HepG2 (cell line): ENCODE results near the gene SLC39A1. TPM values are rescaled to one million over a fixed set of nuclear protein-coding genes. Genes with fewer than 3 reads are reported as not detected.

Experiments used
- CREB1 ChIP-seq, 2 experiments: fragments of 450-650 bp in 1 of 2; IDR thresholded peaks; 2 replicates each; pipeline ENCODE4 v1.6.1; 2016 to 2017; ENCODE audit warnings: control low read depth in 1 of 2, mild to moderate bottlenecking in 1 of 2, missing compliant biosample characterization in 1 of 2, missing genetic modification characterization in 1 of 2
- HCFC1 ChIP-seq: fragments of 150-350 bp; IDR thresholded peaks from 2 replicates; pipeline ENCODE4 v1.6.1; 2014; ENCODE audit warnings: low read depth, low read length
- HINFP ChIP-seq: sonication (generic); formaldehyde crosslinking; IDR thresholded peaks from 2 replicates; pipeline ENCODE4 v1.4.0; 2020; ENCODE audit warnings: low read depth, mild to moderate bottlenecking, missing genetic modification reagents
- HNF1B ChIP-seq: sonication (generic); formaldehyde crosslinking; IDR thresholded peaks from 2 replicates; pipeline ENCODE4 v1.5.1; 2020; ENCODE audit warnings: mild to moderate bottlenecking, moderate library complexity, missing genetic modification reagents
- HNF4G ChIP-seq, 2 experiments: sonication (generic) in 1 of 2; formaldehyde crosslinking in 1 of 2; IDR thresholded peaks; 2 replicates each; pipeline versions ENCODE4 v1.4.0 to v1.6.1; 2011 to 2020; ENCODE audit warnings: borderline replicate concordance in 2 of 2, low read depth in 2 of 2, mild to moderate bottlenecking in 2 of 2, low read length in 1 of 2, missing genetic modification reagents in 1 of 2, moderate library complexity in 1 of 2
- KLF9 ChIP-seq: IDR thresholded peaks from 2 replicates; pipeline ENCODE4 v1.6.1; 2016; ENCODE audit warnings: low read depth
- NCOA5 ChIP-seq: sonication (generic); formaldehyde crosslinking; IDR thresholded peaks from 2 replicates; pipeline ENCODE4 v1.4.0; 2020; ENCODE audit warnings: missing genetic modification reagents
- NFAT5 ChIP-seq: sonication (generic); formaldehyde crosslinking; IDR thresholded peaks from 2 replicates; pipeline ENCODE4 v1.4.0; 2020; ENCODE audit warnings: missing genetic modification reagents
- NFKBIZ ChIP-seq: IDR thresholded peaks from 2 replicates; pipeline ENCODE4 v1.6.1; 2018; ENCODE audit warnings: missing genetic modification reagents, missing compliant biosample characterization
- PITX1 ChIP-seq: sonication (generic); formaldehyde crosslinking; IDR thresholded peaks from 2 replicates; pipeline ENCODE4 v1.5.1; 2020; ENCODE audit warnings: mild to moderate bottlenecking, missing genetic modification reagents
- POGZ ChIP-seq: sonication (generic); formaldehyde crosslinking; IDR thresholded peaks from 2 replicates; pipeline ENCODE4 v1.4.0; 2020; ENCODE audit warnings: mild to moderate bottlenecking, missing genetic modification reagents
- RBFOX2 ChIP-seq: fragments of 200-400 bp; formaldehyde crosslinking; IDR thresholded peaks from 2 replicates; pipeline ENCODE4 v1.6.1; 2017; ENCODE audit warnings: low read depth, mild to moderate bottlenecking, low read length
- SALL2 ChIP-seq: sonication (generic); formaldehyde crosslinking; IDR thresholded peaks from 2 replicates; pipeline ENCODE4 v1.8.1; 2023; ENCODE audit warnings: mild to moderate bottlenecking, missing genetic modification reagents, inconsistent platforms
- TEAD3 ChIP-seq: optimal IDR thresholded peaks from 2 replicates; pipeline ENCODE3; 2016; ENCODE audit warnings: borderline replicate concordance
- TRIM24 ChIP-seq: sonication (generic); formaldehyde crosslinking; IDR thresholded peaks from 2 replicates; pipeline ENCODE4 v1.8.0; 2022; ENCODE audit warnings: mild to moderate bottlenecking, missing genetic modification reagents
- XRCC5 ChIP-seq: fragments of 200-400 bp; formaldehyde crosslinking; optimal IDR thresholded peaks from 2 replicates; pipeline ENCODE3; 2017; ENCODE audit warnings: mild to moderate bottlenecking, low read length
- ZC3H13 ChIP-seq: sonication (generic); formaldehyde crosslinking; IDR thresholded peaks from 2 replicates; pipeline ENCODE4 v1.8.1; 2023; ENCODE audit warnings: mild to moderate bottlenecking, missing genetic modification reagents, moderate library complexity
- ZIK1 ChIP-seq: sonication (generic); formaldehyde crosslinking; IDR thresholded peaks from 2 replicates; pipeline ENCODE4 v1.5.0; 2020; ENCODE audit warnings: mild to moderate bottlenecking, low read depth, missing genetic modification reagents, borderline replicate concordance
- ZNF501 ChIP-seq: sonication (generic); formaldehyde crosslinking; IDR thresholded peaks from 2 replicates; pipeline ENCODE4 v1.5.1; 2020; ENCODE audit warnings: mild to moderate bottlenecking, moderate library complexity, missing genetic modification reagents
- ZNF530 ChIP-seq: sonication (generic); formaldehyde crosslinking; IDR thresholded peaks from 2 replicates; pipeline ENCODE4 v1.5.0; 2020; ENCODE audit warnings: low read depth, mild to moderate bottlenecking, missing genetic modification reagents
- ZNF644 ChIP-seq: IDR thresholded peaks from 2 replicates; pipeline ENCODE4 v1.6.1; 2016; ENCODE audit warnings: low read depth
- polyA plus RNA-seq, 8 experiments: library from polyadenylated mRNA; depleted of rRNA in 3 of 8; stranded (reverse) in 7 of 8; unstranded in 1 of 8; fragments of >200 nt; fragmentation: Illumina TruSeq in 4 of 8; extraction: Trizol in 4 of 8; gene quantifications; 2 replicates each; pipeline versions ENCODE4 v1.2.1 to v1.2.3, GENCODE V29; 2011 to 2016; ENCODE audit warnings: low read depth in 4 of 8, missing spikeins in 1 of 8, mixed read lengths in 1 of 8; ENCODE audit not compliant: insufficient read depth in 1 of 8
- total RNA-seq, 5 experiments: library from RNA; depleted of rRNA; stranded (reverse); fragments of >200 nt; fragmentation: Illumina TruSeq; extraction: Trizol; gene quantifications; 2 replicates each; pipeline ENCODE4 v1.2.3, GENCODE V29; 2016; ENCODE audit warnings: low read depth in 1 of 5

Gene SLC39A1
- total and polyA plus RNA-seq, 2 of the 13 experiments (the other 11 are each of a cell fraction or from before 2014, with no cell fraction given), result 71.2 to 78.4 TPM

- TF ChIP-seq HCFC1, result peak; percentile 81
- peak; percentile 46; the same call in 1 of the 2 replicates for TF ChIP-seq ZNF644 (CRISPR knock-in tag)
- peak; percentile 71 for TF ChIP-seq TEAD3
- TF ChIP-seq PITX1 (CRISPR knock-in tag), result peak; percentile 58
- TF ChIP-seq NCOA5 (CRISPR knock-in tag), result no peak
- TF ChIP-seq KLF9 (CRISPR knock-in tag), result 0 out of 2 replicates have a peak, but pooled peaks have one; percentile 61
- TF ChIP-seq ZC3H13, result 0 out of 2 replicates have a peak, but pooled peaks have one; percentile 29
- peak; percentile 78; the same call in 1 of the 2 replicates for TF ChIP-seq HINFP
- peak; percentile 74; the same call in 1 of the 2 replicates for TF ChIP-seq NFKBIZ (CRISPR knock-in tag)
- peak; percentile 87 for TF ChIP-seq SALL2
- TF ChIP-seq NFAT5 (CRISPR knock-in tag), result peak; percentile 59; the same call in 1 of the 2 replicates
- peak; percentile 96 for TF ChIP-seq CREB1 (IDR thresholded peaks at IDR 0.05)
- TF ChIP-seq CREB1 (CRISPR knock-in tag; IDR thresholded peaks at IDR 0.05), result peak; percentile 99
- TF ChIP-seq RBFOX2, result peak; percentile 80
- peak; percentile 50 for TF ChIP-seq XRCC5
- TF ChIP-seq POGZ (CRISPR knock-in tag), result peak; percentile 78; the same call in 1 of the 2 replicates
- TF ChIP-seq HNF1B, result 0 out of 2 replicates have a peak, but pooled peaks have one; percentile 41
- peak; percentile 52; the same call in 1 of the 2 replicates for TF ChIP-seq ZIK1
- no peak; the same call in none of the 2 replicates for TF ChIP-seq ZNF501 (CRISPR knock-in tag)
- TF ChIP-seq HNF4G (IDR thresholded peaks at IDR 0.05; ENCODE audit: borderline replicate concordance, low read depth, low read length), result 0 out of 2 replicates have a peak, but pooled peaks have one; percentile 19
- no peak for TF ChIP-seq HNF4G (CRISPR knock-in tag; IDR thresholded peaks at IDR 0.05; ENCODE audit: borderline replicate concordance, low read depth)
- peak; percentile 45; the same call in 1 of the 2 replicates for TF ChIP-seq ZNF530 (CRISPR knock-in tag)
- no peak for TF ChIP-seq TRIM24 (CRISPR knock-in tag)
Measured at GRCh38 chr1:153990468-153991150, 27.3 kb upstream of the SLC39A1 start, which contains the start of gene RPS27 (continued).
